RWPE1 (cell line): ENCODE measurements around the gene CCR9.

Experiments
- CTCF ChIA-PET: fragments of 350-600 bp; sonication (Branson Sonifier 250); formaldehyde crosslinking; extraction: SDS; loops from one replicate; lab custom pipeline; 2021; lab: Yijun Ruan, JAX
- POLR2A ChIA-PET: fragments of 400-600 bp; formaldehyde crosslinking; extraction: SDS; loops from one replicate; lab custom pipeline; 2020; ENCODE audit warnings: antibody characterized with exemption; ENCODE audit not compliant: low non-redundant PET; lab: Yijun Ruan, JAX
- DNase-seq: peaks from one replicate; pipeline ENCODE4 v3.0.0; 2012; ENCODE audit warnings: low spot score
- H3K27ac ChIP-seq: fragments of 450-650 bp; 2 replicates; pipeline ENCODE4 v1.5.1; 2017
- CTCF ChIP-seq: fragments of 450-650 bp; conservative IDR thresholded peaks from 2 replicates; pipeline ENCODE4 v1.5.1; 2017; ENCODE audit warnings: low read depth, mild to moderate bottlenecking

Gene CCR9

DNA sequence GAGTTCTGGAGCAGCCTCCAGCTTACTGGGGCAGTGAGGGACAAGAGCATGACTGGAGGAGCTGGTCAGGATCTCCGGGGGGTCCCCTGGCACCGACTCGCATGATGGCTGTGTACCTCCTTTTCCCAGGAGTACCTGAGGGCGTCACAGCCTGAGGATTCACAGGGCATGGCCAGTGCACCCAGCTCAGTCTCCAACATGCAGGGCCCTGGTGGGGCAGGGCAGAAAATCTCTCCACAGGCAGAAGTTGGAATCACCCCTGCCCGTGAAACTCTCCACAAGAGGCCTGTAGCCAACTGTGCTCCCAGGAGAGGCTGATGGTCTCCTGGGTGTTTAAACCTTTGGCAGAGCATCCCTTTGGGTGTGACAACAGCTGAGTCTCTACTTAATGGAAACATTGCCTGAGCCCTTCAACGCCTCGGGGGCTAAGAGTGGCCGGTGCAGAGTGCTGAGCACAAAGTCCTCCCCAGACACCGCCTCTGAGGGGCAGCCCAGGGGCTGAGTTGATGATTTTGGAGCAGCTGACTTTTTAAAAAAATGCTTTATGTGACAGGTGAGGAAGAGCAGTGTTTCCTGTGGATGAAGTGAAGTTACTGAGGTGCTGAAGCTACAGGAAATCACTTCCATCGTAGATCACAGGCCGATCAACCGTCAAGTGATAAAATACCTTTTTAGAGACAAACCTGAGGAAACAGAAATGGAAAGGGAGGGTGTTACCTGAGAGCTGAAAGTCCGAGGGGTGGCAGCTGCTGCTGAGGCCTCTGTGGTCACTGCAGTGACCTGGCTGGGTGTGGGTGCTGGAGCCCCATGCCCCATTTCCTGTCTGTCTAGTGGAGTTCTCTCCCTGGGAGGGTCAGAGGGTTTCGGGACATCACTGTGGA lies 35.1 kb downstream of the CCR9 start:
- ChIA-PET POLR2A (no interaction called here), CTCF (no interaction called here)
- no peak overlapping the region for H3K27ac ChIP-seq
- no peak for DNase-seq
- TF ChIP-seq CTCF = no peak

GRCh38 chr3:45922039-45922326 lies 35.6 kb downstream of the CCR9 start:
- POLR2A ChIA-PET = no interaction called here
- no peak for DNase-seq
- TF ChIP-seq CTCF = no peak
- CTCF ChIA-PET = no interaction called here
- no peak overlapping the region for H3K27ac ChIP-seq

- POLR2A ChIA-PET = no interaction called here
- DNase-seq = no peak
- H3K27ac ChIP-seq = no peak overlapping the region
- CTCF ChIA-PET = no interaction called here
- no peak for TF ChIP-seq CTCF
Measured at GRCh38 chr3:45922950-45923590, 36.7 kb downstream of the CCR9 start.

DNA sequence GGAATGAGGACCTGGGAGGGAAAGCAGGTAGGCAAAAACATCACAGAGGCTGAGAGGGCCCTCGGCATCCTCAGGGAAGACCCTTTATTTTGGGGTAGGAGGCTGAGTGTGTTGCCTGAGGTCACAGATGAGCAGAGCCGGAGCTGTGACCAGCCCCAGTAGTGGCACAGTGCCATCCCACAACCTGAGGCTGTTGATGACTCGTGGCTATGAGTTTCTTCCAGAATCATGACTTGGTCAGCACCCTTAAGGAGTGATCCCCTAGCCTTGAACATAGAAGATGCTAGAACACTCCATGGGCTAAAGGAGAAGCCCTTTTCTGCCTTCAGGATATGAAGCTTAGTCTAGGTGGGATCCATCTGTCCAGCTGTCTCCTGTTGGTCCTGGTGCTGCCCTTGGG lies 37.4 kb downstream of the CCR9 start:
- ChIA-PET CTCF (no interaction called here), POLR2A (no interaction called here)
- TF ChIP-seq CTCF = no peak
- DNase-seq = no peak
- no peak overlapping the region for H3K27ac ChIP-seq

GRCh38 chr3:45927881-45928280 lies 41.5 kb downstream of the CCR9 start:
- no peak overlapping the region for H3K27ac ChIP-seq
- ChIA-PET CTCF (no interaction called here), POLR2A (no interaction called here)

More at GRCh38 chr3:45927881-45928280, 41.5 kb downstream of the CCR9 start:
- DNase-seq = no peak
- TF ChIP-seq CTCF = no peak
